Measurements from ENCODE around the gene DOCK4. TPM values are rescaled to one million over a fixed set of nuclear protein-coding genes. Genes with fewer than 3 reads are reported as not detected.

Gene DOCK4
- total RNA-seq, 1 experiment from 2014 or later, result 3.4 TPM

GRCh38 chr7:111802194-111802772, 403.9 kb downstream of the DOCK4 start:
- TF ChIP-seq, protein P1, sequence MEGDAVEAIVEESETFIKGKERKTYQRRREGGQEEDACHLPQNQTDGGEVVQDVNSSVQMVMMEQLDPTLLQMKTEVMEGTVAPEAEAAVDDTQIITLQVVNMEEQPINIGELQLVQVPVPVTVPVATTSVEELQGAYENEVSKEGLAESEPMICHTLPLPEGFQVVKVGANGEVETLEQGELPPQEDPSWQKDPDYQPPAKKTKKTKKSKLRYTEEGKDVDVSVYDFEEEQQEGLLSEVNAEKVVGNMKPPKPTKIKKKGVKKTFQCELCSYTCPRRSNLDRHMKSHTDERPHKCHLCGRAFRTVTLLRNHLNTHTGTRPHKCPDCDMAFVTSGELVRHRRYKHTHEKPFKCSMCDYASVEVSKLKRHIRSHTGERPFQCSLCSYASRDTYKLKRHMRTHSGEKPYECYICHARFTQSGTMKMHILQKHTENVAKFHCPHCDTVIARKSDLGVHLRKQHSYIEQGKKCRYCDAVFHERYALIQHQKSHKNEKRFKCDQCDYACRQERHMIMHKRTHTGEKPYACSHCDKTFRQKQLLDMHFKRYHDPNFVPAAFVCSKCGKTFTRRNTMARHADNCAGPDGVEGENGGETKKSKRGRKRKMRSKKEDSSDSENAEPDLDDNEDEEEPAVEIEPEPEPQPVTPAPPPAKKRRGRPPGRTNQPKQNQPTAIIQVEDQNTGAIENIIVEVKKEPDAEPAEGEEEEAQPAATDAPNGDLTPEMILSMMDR (IDR thresholded peaks at IDR 0.05; ENCODE audit: unreplicated experiment), result no peak
- intact Hi-C loops (cut with micrococcal nuclease; ENCODE audit: unreplicated experiment), result no loop called here
- no peak overlapping the region for H3K4me3 Mint-ChIP-seq (ENCODE audit: low read depth, unreplicated experiment)
- CTCF ChIA-PET, result interaction anchor here (1.1 kb wide), 1 partner anchor 53 kb away, joined by 4 read pairs; no protein-coding TSS in a partner anchor
- no TSS peak for BruUV-seq (replicated peaks)
- H3K27me3 Mint-ChIP-seq (ENCODE audit: unreplicated experiment), result no peaks in the 10 kb centered on the region
- no peaks in the 10 kb centered on the region for H3K36me3 Mint-ChIP-seq (ENCODE audit: insufficient read depth, unreplicated experiment)
- H3K27ac Mint-ChIP-seq (ENCODE audit: unreplicated experiment), result no peak overlapping the region
- H3K9me3 Mint-ChIP-seq (ENCODE audit: low read depth, unreplicated experiment), result peaks cover 2% of the 10 kb centered on the region
- no peaks in the 10 kb centered on the region for H3K4me1 Mint-ChIP-seq (ENCODE audit: low read depth, unreplicated experiment)
- no peak for DNase-seq

- no peak overlapping the region for H3K4me3 Mint-ChIP-seq (ENCODE audit: low read depth, unreplicated experiment)
- H3K27ac Mint-ChIP-seq (ENCODE audit: unreplicated experiment), result no peak overlapping the region
- CTCF ChIA-PET, result no interaction called here
- no peak for DNase-seq
- TF ChIP-seq, protein P1 (IDR thresholded peaks at IDR 0.05; ENCODE audit: unreplicated experiment), result no peak
- H3K4me1 Mint-ChIP-seq (ENCODE audit: low read depth, unreplicated experiment), result no peaks in the 10 kb centered on the region
- no peaks in the 10 kb centered on the region for H3K36me3 Mint-ChIP-seq (ENCODE audit: insufficient read depth, unreplicated experiment)
- peaks cover 2% of the 10 kb centered on the region for H3K9me3 Mint-ChIP-seq (ENCODE audit: low read depth, unreplicated experiment)
- intact Hi-C loops (cut with micrococcal nuclease; ENCODE audit: unreplicated experiment), result no loop called here
- H3K27me3 Mint-ChIP-seq (ENCODE audit: unreplicated experiment), result no peaks in the 10 kb centered on the region
- no TSS peak for BruUV-seq (replicated peaks)
Observed at GRCh38 chr7:111801277-111801676, 404.9 kb downstream of the DOCK4 start.

- intact Hi-C loops (cut with micrococcal nuclease; ENCODE audit: unreplicated experiment), result no loop called here
- Mint-ChIP-seq H3K4me1 (ENCODE audit: low read depth, unreplicated experiment) (no peaks in the 10 kb centered on the region), H3K27me3 (ENCODE audit: unreplicated experiment) (no peaks in the 10 kb centered on the region), H3K27ac (ENCODE audit: unreplicated experiment) (no peak overlapping the region), H3K4me3 (ENCODE audit: low read depth, unreplicated experiment) (no peak overlapping the region), H3K36me3 (ENCODE audit: insufficient read depth, unreplicated experiment) (no peaks in the 10 kb centered on the region), H3K9me3 (ENCODE audit: low read depth, unreplicated experiment) (peaks cover 12% of the 10 kb centered on the region)
- BruUV-seq (replicated peaks), result no TSS peak
- no peak for DNase-seq
- CTCF ChIA-PET, result no interaction called here
- TF ChIP-seq, protein P1 (IDR thresholded peaks at IDR 0.05; ENCODE audit: unreplicated experiment), result no peak
Observed at GRCh38 chr7:111796671-111797070, 409.5 kb downstream of the DOCK4 start.

DNA sequence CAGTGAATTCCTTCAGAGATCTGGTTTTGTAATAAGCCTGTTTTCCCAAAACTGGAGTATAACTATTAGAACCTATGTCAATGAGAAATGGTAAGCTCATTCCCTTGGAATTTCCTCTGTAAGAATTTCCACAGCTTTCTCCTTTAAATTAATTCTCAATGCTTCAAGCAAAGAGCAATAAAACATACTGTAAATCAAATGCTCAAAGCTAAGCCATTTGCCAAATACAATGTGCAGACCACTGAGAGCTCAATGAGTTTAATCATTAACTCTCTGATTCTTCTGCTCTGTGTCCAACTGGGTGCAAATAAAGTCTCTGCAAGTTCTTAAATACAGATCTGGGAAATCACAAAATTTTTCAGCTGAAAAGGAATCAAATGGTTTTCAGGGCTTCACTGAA, 416.3 kb downstream of the DOCK4 start:
- CTCF ChIA-PET, result no interaction called here
- Mint-ChIP-seq H3K4me1 (ENCODE audit: low read depth, unreplicated experiment) (no peaks in the 10 kb centered on the region), H3K4me3 (ENCODE audit: low read depth, unreplicated experiment) (no peak overlapping the region), H3K36me3 (ENCODE audit: insufficient read depth, unreplicated experiment) (no peaks in the 10 kb centered on the region), H3K27me3 (ENCODE audit: unreplicated experiment) (no peaks in the 10 kb centered on the region), H3K9me3 (ENCODE audit: low read depth, unreplicated experiment) (peaks cover 10% of the 10 kb centered on the region), H3K27ac (ENCODE audit: unreplicated experiment) (no peak overlapping the region)
- DNase-seq, result no peak
- TF ChIP-seq, protein P1 (IDR thresholded peaks at IDR 0.05; ENCODE audit: unreplicated experiment), result no peak
- intact Hi-C loops (cut with micrococcal nuclease; ENCODE audit: unreplicated experiment), result no loop called here
- BruUV-seq (replicated peaks), result no TSS peak

Data from Calu3 (cell line).